Measurements from ENCODE around the gene MX2. TPM values are rescaled to one million over a fixed set of nuclear protein-coding genes. Genes with fewer than 3 reads are reported as not detected.

The MX2 gene
- total and polyA plus RNA-seq, 4 donors: 4.2 to 33.4 (median 9.3) TPM

- Histone ChIP-seq H3K4me3 (no peak overlapping the region), H3K36me3 (ENCODE audit: control insufficient read depth in 4 of 4, insufficient read depth in 4 of 4, low read length in 4 of 4) (no peaks in the 10 kb centered on the region), H3K27ac (ENCODE audit: low read depth in 1 of 2, low read length in 1 of 2) (no peak overlapping the region), H3K9me3 (ENCODE audit: control insufficient read depth in 4 of 4, insufficient read depth in 3 of 4, low read length in 3 of 4) (peaks cover 0 to 3% (median 0%) of the 10 kb centered on the region in 4 donors), H3K4me1 (ENCODE audit: control insufficient read depth in 5 of 5, insufficient read depth in 5 of 5, low read length in 5 of 5) (peaks cover 0 to 2% (median 0%) of the 10 kb centered on the region in 5 donors), H3K27me3 (ENCODE audit: control insufficient read depth in 3 of 3, insufficient read depth in 3 of 3, low read length in 2 of 3) (peaks cover 0 to 5% (median 5%) of the 10 kb centered on the region in 3 donors), H3K9ac (ENCODE audit: insufficient read depth in 1 of 2, low read length in 2 of 2) (no peak overlapping the region)
- ATAC-seq (ENCODE audit: insufficient read depth, low FRiP score): no peak
- WGBS, 2 donors: 80% methylated on average over 7 of the region's 7 CpGs
- TF ChIP-seq CTCF (IDR thresholded peaks at IDR 0.05; ENCODE audit: control extremely low read depth, extremely low read depth): no peak
- no peak for DNase-seq
Measured at GRCh38 chr21:41321908-41322495, 39.8 kb upstream of the MX2 start.

DNA sequence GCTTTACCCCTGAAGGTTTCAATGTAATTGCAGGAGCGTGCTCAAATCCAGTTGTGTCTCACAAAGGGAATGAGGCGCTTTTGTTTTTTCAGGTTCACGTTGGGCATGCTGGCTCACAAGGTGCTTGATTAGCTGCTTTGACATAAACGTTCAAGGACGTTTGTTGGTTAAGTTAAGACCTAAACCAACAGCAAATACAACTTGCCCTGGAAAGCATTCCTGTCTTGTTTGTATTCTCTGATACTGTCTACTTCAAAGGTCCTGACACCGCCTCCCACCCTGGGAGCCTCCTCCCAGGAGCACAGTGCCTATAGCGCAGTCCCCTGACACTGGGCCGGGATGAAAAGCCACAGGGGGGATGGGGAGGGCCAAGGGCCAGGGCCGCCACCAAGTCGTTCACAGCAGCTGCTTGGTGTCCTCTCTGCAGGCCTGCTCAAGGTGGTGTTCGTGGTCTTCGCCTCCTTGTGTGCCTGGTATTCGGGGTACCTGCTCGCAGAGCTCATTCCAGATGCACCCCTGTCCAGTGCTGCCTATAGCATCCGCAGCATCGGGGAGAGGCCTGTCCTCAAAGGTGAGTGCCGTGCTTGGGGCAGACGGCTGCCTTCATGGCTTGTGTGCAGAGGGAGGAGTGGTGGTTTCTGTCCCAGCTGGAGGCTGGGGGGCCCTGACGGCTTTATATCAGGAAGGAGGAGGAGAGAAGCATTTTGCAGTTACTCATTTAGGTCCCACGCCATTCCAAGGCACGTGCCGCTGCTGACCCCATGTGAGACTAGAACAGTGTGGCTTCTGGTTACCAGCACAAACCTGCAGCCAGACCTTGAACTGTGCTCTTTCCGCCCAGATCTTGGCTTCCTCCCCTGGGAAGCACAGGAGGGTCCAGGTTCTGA is 39.1 kb upstream of the MX2 start:
- no peaks in the 10 kb centered on the region for H3K4me1 ChIP-seq (ENCODE audit: control insufficient read depth in 5 of 5, insufficient read depth in 5 of 5, low read length in 5 of 5)
- ATAC-seq (ENCODE audit: insufficient read depth, low FRiP score) (no peak), DNase-seq (no peak)
- peaks cover 0 to 3% (median 0%) of the 10 kb centered on the region in 4 donors for H3K9me3 ChIP-seq (ENCODE audit: control insufficient read depth in 4 of 4, insufficient read depth in 3 of 4, low read length in 3 of 4)
- 80 to 89% methylated on average over 23 of the region's 23 CpGs for WGBS, 2 donors
- H3K27ac ChIP-seq (ENCODE audit: low read depth in 1 of 2, low read length in 1 of 2): no peak overlapping the region
- TF ChIP-seq CTCF (IDR thresholded peaks at IDR 0.05; ENCODE audit: control extremely low read depth, extremely low read depth): no peak
- H3K4me3 ChIP-seq: no peak overlapping the region
- no peaks in the 10 kb centered on the region for H3K36me3 ChIP-seq (ENCODE audit: control insufficient read depth in 4 of 4, insufficient read depth in 4 of 4, low read length in 4 of 4)
- H3K27me3 ChIP-seq (ENCODE audit: control insufficient read depth in 3 of 3, insufficient read depth in 3 of 3, low read length in 2 of 3): peaks cover 0 to 3% (median 0%) of the 10 kb centered on the region in 3 donors
- H3K9ac ChIP-seq (ENCODE audit: insufficient read depth in 1 of 2, low read length in 2 of 2): no peak overlapping the region

- ATAC-seq (ENCODE audit: insufficient read depth, low FRiP score) (no peak), DNase-seq (no peak)
- Histone ChIP-seq H3K4me1 (ENCODE audit: control insufficient read depth in 5 of 5, insufficient read depth in 5 of 5, low read length in 5 of 5) (no peaks in the 10 kb centered on the region), H3K36me3 (ENCODE audit: control insufficient read depth in 4 of 4, insufficient read depth in 4 of 4, low read length in 4 of 4) (no peaks in the 10 kb centered on the region), H3K4me3 (no peak overlapping the region), H3K27me3 (ENCODE audit: control insufficient read depth in 3 of 3, insufficient read depth in 3 of 3, low read length in 2 of 3) (no peaks in the 10 kb centered on the region), H3K9me3 (ENCODE audit: control insufficient read depth in 4 of 4, insufficient read depth in 3 of 4, low read length in 3 of 4) (no peaks in the 10 kb centered on the region), H3K27ac (ENCODE audit: low read depth in 1 of 2, low read length in 1 of 2) (no peak overlapping the region), H3K9ac (ENCODE audit: insufficient read depth in 1 of 2, low read length in 2 of 2) (no peak overlapping the region)
- no peak for TF ChIP-seq CTCF (IDR thresholded peaks at IDR 0.05; ENCODE audit: control extremely low read depth, extremely low read depth)
- 88 to 92% methylated on average over 7 of the region's 7 CpGs for WGBS, 2 donors
Measured at GRCh38 chr21:41325138-41325912, 36.5 kb upstream of the MX2 start.

Data from lung (tissue), 12 donors.